H1 (cell line): ENCODE results near the gene SVOPL. TPM values are rescaled to one million over a fixed set of nuclear protein-coding genes. Genes with fewer than 3 reads are reported as not detected.

Source experiments
- CTCF ChIA-PET: fragments of 300-600 bp; sonication (Branson Sonifier 250); formaldehyde crosslinking; loops from one replicate; lab custom pipeline; 2021; ENCODE audit not compliant: partially characterized antibody; lab: Charles Lee
- POLR2A ChIA-PET: fragments of 300-600 bp; sonication (Branson Sonifier 250); formaldehyde crosslinking; loops from one replicate; lab custom pipeline; 2021; ENCODE audit warnings: inconsistent platforms; ENCODE audit not compliant: partially characterized antibody; lab: Charles Lee
- DNase-seq, 2 experiments: peaks; one replicate each; pipeline versions ENCODE4 v3.0.0 to v3.0.0-alpha.2; 2010 to 2022; ENCODE audit warnings: low spot score in 2 of 2, low read depth in 1 of 2, mixed read lengths in 1 of 2
- FAIRE-seq: peaks from 2 replicates; lab custom pipeline; 2011; peaks lifted over from hg19 to GRCh38; lab: Jason Lieb, UNC
- H2AFZ ChIP-seq: 2 replicates; pipeline ENCODE4 v1.8.1; 2012; ENCODE audit warnings: low read length, inconsistent platforms
- H2AK5ac ChIP-seq: 2 replicates; pipeline ENCODE4 v1.6.1; 2013; ENCODE audit warnings: low read depth, low read length
- H2BK120ac ChIP-seq: replicated peaks from 2 replicates; pipeline ENCODE3; 2013; ENCODE audit warnings: low read depth, low read length, inconsistent platforms
- H2BK12ac ChIP-seq: 2 replicates; pipeline ENCODE4 v1.6.1; 2013; ENCODE audit warnings: low read depth, low read length
- H2BK15ac ChIP-seq: 2 replicates; pipeline ENCODE4 v1.6.1; 2013; ENCODE audit warnings: low read length
- H2BK20ac ChIP-seq: 2 replicates; pipeline ENCODE4 v1.6.1; 2013; ENCODE audit warnings: low read length
- H2BK5ac ChIP-seq: 2 replicates; pipeline ENCODE4 v1.6.1; 2013; ENCODE audit warnings: low read depth, low read length
- H3K14ac ChIP-seq: 2 replicates; pipeline ENCODE4 v1.6.1; 2013; ENCODE audit warnings: inconsistent platforms; ENCODE audit not compliant: insufficient read length
- H3K18ac ChIP-seq: 2 replicates; pipeline ENCODE4 v1.6.1; 2013; ENCODE audit warnings: low read length; ENCODE audit errors: extremely low read depth
- H3K23ac ChIP-seq: 2 replicates; pipeline ENCODE4 v1.6.1; 2013; ENCODE audit warnings: inconsistent platforms; ENCODE audit not compliant: insufficient read length
- H3K23me2 ChIP-seq: 2 replicates; pipeline ENCODE4 v1.6.1; 2013; ENCODE audit warnings: low read depth, low read length
- H3K27ac ChIP-seq: 2 replicates; pipeline ENCODE4 v1.6.1; 2011; ENCODE audit warnings: low read depth, low read length, inconsistent platforms
- H3K27me3 ChIP-seq, 4 experiments: replicated peaks in 1 of 4; 1 replicate in 1 of 4; 2 replicates in 3 of 4; pipeline versions ENCODE4 v1.6.1 to v1.8.1; 2011 to 2013; ENCODE audit warnings: low read length in 3 of 4, mild to moderate bottlenecking in 3 of 4, inconsistent platforms in 2 of 4, mixed read lengths in 2 of 4, moderate library complexity in 1 of 4; ENCODE audit not compliant: control insufficient read depth in 3 of 4, insufficient read depth in 3 of 4; ENCODE audit errors: extremely low read depth in 1 of 4
- H3K36me3 ChIP-seq, 4 experiments: 2 replicates each; pipeline versions ENCODE4 v1.6.1 to v1.8.1; 2011 to 2013; ENCODE audit warnings: mild to moderate bottlenecking in 4 of 4, low read length in 3 of 4, moderate library complexity in 2 of 4, control low read depth in 1 of 4, inconsistent platforms in 1 of 4; ENCODE audit not compliant: insufficient read depth in 4 of 4, control insufficient read depth in 2 of 4
- H3K4ac ChIP-seq: replicated peaks from 2 replicates; pipeline ENCODE3; 2013; ENCODE audit warnings: low read length, low read depth, mixed read lengths, inconsistent platforms; ENCODE audit not compliant: insufficient read length
- H3K4me1 ChIP-seq, 4 experiments: replicated peaks in 1 of 4; 1 replicate in 1 of 4; 2 replicates in 3 of 4; pipeline versions ENCODE4 v1.6.1 to v1.8.1; 2011 to 2013; ENCODE audit warnings: low read length in 3 of 4, inconsistent platforms in 2 of 4, mixed read lengths in 1 of 4; ENCODE audit not compliant: insufficient read depth in 4 of 4, control insufficient read depth in 3 of 4
- H3K4me2 ChIP-seq, 2 experiments: 2 replicates each; pipeline versions ENCODE4 v1.6.1 to v1.8.1; 2011 to 2013; ENCODE audit warnings: low read depth in 2 of 2, low read length in 2 of 2, control low read depth in 1 of 2, inconsistent platforms in 1 of 2, mild to moderate bottlenecking in 1 of 2; ENCODE audit not compliant: insufficient read depth in 1 of 2
- H3K4me3 ChIP-seq, 4 experiments: fragments of 200-600, 300-600 bp in 1 of 4; sonication (generic), shearing (Covaris generic), sonication (Bioruptor Twin) in 1 of 4; 2 replicates each; pipeline versions ENCODE4 v1.5.1 to v1.8.1; 2011 to 2016; ENCODE audit warnings: low read length in 4 of 4, low read depth in 3 of 4, control low read depth in 2 of 4, inconsistent platforms in 2 of 4, mild to moderate bottlenecking in 2 of 4, mixed read lengths in 1 of 4, moderate library complexity in 1 of 4; ENCODE audit not compliant: insufficient read depth in 2 of 4; ENCODE audit errors: extremely low read depth in 1 of 4
- H3K56ac ChIP-seq: replicated peaks from 2 replicates; pipeline ENCODE3; 2013; ENCODE audit warnings: low read depth, mild to moderate bottlenecking, mixed read lengths, low read length, inconsistent platforms; ENCODE audit not compliant: insufficient read length
- H3K79me1 ChIP-seq: 2 replicates; pipeline ENCODE4 v1.6.1; 2013; ENCODE audit warnings: low read depth, low read length, control low read depth
- H3K79me2 ChIP-seq, 2 experiments: 2 replicates each; pipeline versions ENCODE4 v1.6.1 to v1.8.1; 2012 to 2013; ENCODE audit warnings: low read length in 2 of 2, mild to moderate bottlenecking in 2 of 2, inconsistent platforms in 1 of 2; ENCODE audit not compliant: insufficient read depth in 2 of 2, control insufficient read depth in 1 of 2
- H3K9ac ChIP-seq, 4 experiments: replicated peaks in 1 of 4; 1 replicate in 1 of 4; 2 replicates in 3 of 4; pipeline versions ENCODE4 v1.6.1 to v1.8.1; 2011 to 2013; ENCODE audit warnings: low read depth in 3 of 4, low read length in 3 of 4, control low read depth in 2 of 4, mild to moderate bottlenecking in 2 of 4, moderate library complexity in 2 of 4, inconsistent platforms in 1 of 4; ENCODE audit errors: extremely low read depth in 1 of 4
- H3K9me3 ChIP-seq, 2 experiments: 2 replicates each; pipeline versions ENCODE4 v1.6.1 to v1.8.1; 2012 to 2013; ENCODE audit warnings: mild to moderate bottlenecking in 2 of 2, moderate library complexity in 2 of 2, control low read depth in 1 of 2, inconsistent platforms in 1 of 2, low read depth in 1 of 2, low read length in 1 of 2, mixed read lengths in 1 of 2; ENCODE audit not compliant: insufficient read depth in 2 of 2
- H4K20me1 ChIP-seq, 2 experiments: replicated peaks in 1 of 2; 2 replicates each; pipeline versions ENCODE3 to v1.8.1; 2011 to 2013; ENCODE audit warnings: inconsistent platforms in 2 of 2, low read length in 2 of 2, mild to moderate bottlenecking in 1 of 2; ENCODE audit not compliant: insufficient read depth in 2 of 2, control insufficient read depth in 1 of 2
- H4K5ac ChIP-seq: 2 replicates; pipeline ENCODE4 v1.6.1; 2013; ENCODE audit warnings: low read length, low read depth, mixed read lengths, inconsistent platforms; ENCODE audit not compliant: insufficient read length
- H4K8ac ChIP-seq: 2 replicates; pipeline ENCODE4 v1.8.0; 2013; ENCODE audit warnings: mild to moderate bottlenecking, moderate library complexity, low read length, inconsistent platforms; ENCODE audit not compliant: insufficient read depth; ENCODE audit errors: extremely low read depth
- H4K91ac ChIP-seq: replicated peaks from 2 replicates; pipeline ENCODE3; 2013; ENCODE audit warnings: low read length, mixed read lengths, inconsistent platforms; ENCODE audit not compliant: insufficient read length
- ATF2 ChIP-seq: IDR thresholded peaks from 2 replicates; pipeline ENCODE4 v1.6.1; 2012; ENCODE audit warnings: low read length, inconsistent platforms
- CBX5 ChIP-seq: fragments of 300-800, 300-1000 bp; sonication (generic); IDR thresholded peaks from 2 replicates; pipeline ENCODE4 v1.7.1; 2016; ENCODE audit warnings: antibody characterized with exemption, low read length, low read depth
- CTBP2 ChIP-seq: IDR thresholded peaks from 2 replicates; pipeline ENCODE4 v1.7.0; 2011; ENCODE audit warnings: borderline replicate concordance, mild to moderate bottlenecking, moderate library complexity, mixed read lengths, low read length; ENCODE audit not compliant: insufficient read depth, insufficient read length
- E2F6 ChIP-seq: IDR thresholded peaks from 2 replicates; pipeline ENCODE4 v1.6.1; 2012; ENCODE audit warnings: inconsistent platforms
- SUZ12 ChIP-seq: fragments of 200-600 bp; sonication (generic); IDR thresholded peaks from 2 replicates; pipeline ENCODE4 v1.6.1; 2012; ENCODE audit warnings: mild to moderate bottlenecking, inconsistent platforms, low read length, moderate library complexity, mixed read lengths
- WGBS, 2 experiments: shearing (Covaris generic) in 1 of 2; methylation state at CpG; one replicate each; pipeline versions ENCODE4 v1.1.6 to v1.1.7; 2013 to 2015; ENCODE audit warnings: low lambda C conversion rate in 2 of 2, mixed read lengths in 2 of 2, inconsistent platforms in 1 of 2, low coverage in 1 of 2, missing lambda C conversion rate in 1 of 2; ENCODE audit not compliant: insufficient replicate concordance in 2 of 2, insufficient coverage in 1 of 2, insufficient read length in 1 of 2; ENCODE audit errors: extremely low coverage in 1 of 2, missing lambda C conversion rate in 1 of 2; 5-methylcytosine and 5-hydroxymethylcytosine counted together
- polyA plus RNA-seq, 7 experiments: library from polyadenylated mRNA; depleted of rRNA in 3 of 7; stranded (reverse) in 5 of 7; unstranded in 2 of 7; fragments of >200 nt in 5 of 7; fragments of 200-250 nt in 2 of 7; gene quantifications; 1 replicate in 5 of 7; 2 replicates in 1 of 7; 4 replicates in 1 of 7; pipeline versions ENCODE4 v1.2.1 to v1.2.3, GENCODE V29; 2011 to 2013; ENCODE audit warnings: missing spikeins in 2 of 7, mixed read lengths in 2 of 7
- total RNA-seq: library from RNA; stranded (reverse); fragmentation: NEBNext Ultra II Directional; extraction: Animal tissue kit (Norgen Biotek cat#: 25700); gene quantifications from 2 replicates; pipeline ENCODE4 v1.2.1, GENCODE V29; 2021

SVOPL gene
- total and polyA plus RNA-seq, 2 of the 8 experiments (the other 6 are each of a cell fraction or from before 2014, with no cell fraction given): 1.1 to 1.4 TPM

GRCh38 chr7:138565451-138566114 is 135.6 kb downstream of the SVOPL start:
- no peak overlapping the region for H4K5ac ChIP-seq

More at GRCh38 chr7:138565451-138566114, 135.6 kb downstream of the SVOPL start:
- ChIA-PET POLR2A (interaction anchor here (0.5 to 0.9 kb wide), 2 partner anchors 88 to 158 kb away, joined by 3 read pairs; no protein-coding TSS in a partner anchor), CTCF (interaction anchor here (0.7 kb wide), 1 partner anchor 95 kb away, joined by 3 read pairs; no protein-coding TSS in a partner anchor)
- Histone ChIP-seq H3K79me2 (peaks cover 0 to 26% of the 10 kb centered on the region in 2 experiments; a peak in 2 of 4 replicates), H3K23me2 (no peaks in the 10 kb centered on the region), H3K23ac (no peak overlapping the region), H3K4me1 (no peaks in the 10 kb centered on the region), H4K20me1 (no peaks in the 10 kb centered on the region), H2BK15ac (no peak overlapping the region), H3K4me2 (no peak overlapping the region), H3K14ac (no peak overlapping the region), H3K4me3 (no peak overlapping the region), H3K18ac (no peak overlapping the region), H4K91ac (no peak overlapping the region), H2BK5ac (no peak overlapping the region), H3K56ac (no peak overlapping the region), H3K9ac (no peak overlapping the region), H3K36me3 (peaks cover 56 to 100% (median 87%) of the 10 kb centered on the region in 4 experiments), H2BK120ac (no peak overlapping the region), H4K8ac (no peak overlapping the region; the same call in 1 of the 2 replicates), H3K4ac (no peak overlapping the region), H3K27ac (no peak overlapping the region), H2BK12ac (no peak overlapping the region), H2BK20ac (no peak overlapping the region), H2AFZ (no peak overlapping the region), H2AK5ac (no peak overlapping the region), H3K79me1 (peaks cover 3% of the 10 kb centered on the region; the same call in 1 of the 2 replicates), H3K27me3 (no peaks in the 10 kb centered on the region), H3K9me3 (peaks cover 39% of the 10 kb centered on the region in 2 experiments)
- 95% methylated on average over 8 of the region's 8 CpGs; no CpG with 5 or more reads in 1 of the 2 experiments for WGBS, 2 experiments
- DNase-seq (no peak), FAIRE-seq (no peak)
- TF ChIP-seq E2F6 (no peak), CTBP2 (no peak), CBX5 (0 out of 2 replicates have a peak, but pooled peaks have one; percentile 79), ATF2 (no peak), SUZ12 (no peak)
